Pancreas (tissue), 10 donors: ENCODE data around the gene EMD. TPM values are rescaled to one million over a fixed set of nuclear protein-coding genes. Genes with fewer than 3 reads are reported as not detected.
A peak's percentile ranks its signal among the peaks of the same experiment; 100 is the strongest.
"Not testable (repeated sequence)": the region's sequence is repeated elsewhere in the genome, so short reads cannot be mapped to it uniquely, and the experiment has no call there.

Experiments
- ATAC-seq, 4 donors: fragments of 200-7000 bp; cut with Tn5 transposase; one replicate each; pipeline versions ENCODE4 v1.8.0 to v1.9.1; 2020; ENCODE audit warnings: mild to moderate bottlenecking in 4 of 4, moderate library complexity in 4 of 4
- DNase-seq, 6 donors: peaks; one replicate each; pipeline ENCODE4 v3.0.0-alpha.2; 2020
- FAIRE-seq: peaks from 2 replicates; lab custom pipeline; 2012; peaks lifted over from hg19 to GRCh38; lab: Jason Lieb, UNC
- H3K27ac ChIP-seq, 4 donors: fragments of 200-600 bp; sonication (generic); 1 replicate in 3 of 4; 2 replicates in 1 of 4; pipeline versions ENCODE4 v1.5.0 to v1.8.0; 2020
- H3K27me3 ChIP-seq, 4 donors: fragments of 200-600 bp; one replicate each; pipeline ENCODE4 v1.8.0; 2021
- H3K36me3 ChIP-seq, 3 donors: fragments of 200-600 bp; sonication (generic) in 1 of 3; one replicate each; pipeline versions ENCODE4 v1.5.0 to v1.8.0; 2020 to 2021
- H3K4me1 ChIP-seq, 3 donors: fragments of 200-600 bp; one replicate each; pipeline ENCODE4 v1.8.0; 2021
- H3K4me3 ChIP-seq, 4 donors: fragments of 200-600 bp; sonication (generic) in 2 of 4; one replicate each; pipeline versions ENCODE4 v1.5.0 to v1.8.0; 2020 to 2021
- H3K9me3 ChIP-seq, 4 donors: fragments of 200-600 bp; one replicate each; pipeline ENCODE4 v1.8.0; 2021
- WGBS, 2 donors: extraction: QIAGEN DNeasy Blood & Tissue Kit; methylation state at CpG; one replicate each; pipeline ENCODE4 v1.1.7; 2013; 5-methylcytosine and 5-hydroxymethylcytosine counted together
- intact Hi-C, 3 donors: fragments of 100-400 bp; cut with DNase I; formaldehyde crosslinking; loops; one replicate each; pipeline versions ENCODE4 v1.11.1 to v1.14.2; 2022
- polyA plus RNA-seq, 2 donors: library from polyadenylated mRNA; stranded (reverse); fragments of 200-250 nt; gene quantifications; one replicate each; pipeline ENCODE4 v1.2.3, GENCODE V29; 2013
- total RNA-seq, 6 donors: library from RNA; stranded (reverse); fragmentation: NEBNext Ultra II Directional in 4 of 6; extraction: Animal tissue kit (Norgen Biotek cat#: 25700) in 4 of 6; gene quantifications; one replicate each; pipeline versions ENCODE4 v1.2.1 to v1.2.4, GENCODE V29; 2021 to 2023
- TF ChIP-seq, protein P1 (sequence below), 4 donors: fragments of 200-600 bp; sonication (generic) in 3 of 4; IDR thresholded peaks; one replicate each; pipeline versions ENCODE4 v1.5.0 to v1.8.0; 2021; ENCODE audit warnings: antibody characterized with exemption in 4 of 4
- donor health status: healthy with polysubstance abuse.
- donor health status: DM: no; HTN: no; CAD: no; lungs with moderate emphysema.
- donor health status: DM: no; HTN: no; CAD: no.
- donor health status: control.
- donor health status: control.
- donor health status: Bipolar disorder and iron deficiency.
- donor health status: DM: yes; HTN: yes; CAD: no.
- donor health status: DM: no; HTN: no; CAD: no.
- donor health status: DM: no; HTN: no; CAD: no.
- donor health status: DM: yes; HTN: yes; CAD: no.

EMD gene
- total RNA-seq (10 to 100 TPM; 23.1 to 42.9 (median 38.7) TPM), polyA plus RNA-seq (10 to 100 TPM; 56.0 to 86.7 TPM)

DNA sequence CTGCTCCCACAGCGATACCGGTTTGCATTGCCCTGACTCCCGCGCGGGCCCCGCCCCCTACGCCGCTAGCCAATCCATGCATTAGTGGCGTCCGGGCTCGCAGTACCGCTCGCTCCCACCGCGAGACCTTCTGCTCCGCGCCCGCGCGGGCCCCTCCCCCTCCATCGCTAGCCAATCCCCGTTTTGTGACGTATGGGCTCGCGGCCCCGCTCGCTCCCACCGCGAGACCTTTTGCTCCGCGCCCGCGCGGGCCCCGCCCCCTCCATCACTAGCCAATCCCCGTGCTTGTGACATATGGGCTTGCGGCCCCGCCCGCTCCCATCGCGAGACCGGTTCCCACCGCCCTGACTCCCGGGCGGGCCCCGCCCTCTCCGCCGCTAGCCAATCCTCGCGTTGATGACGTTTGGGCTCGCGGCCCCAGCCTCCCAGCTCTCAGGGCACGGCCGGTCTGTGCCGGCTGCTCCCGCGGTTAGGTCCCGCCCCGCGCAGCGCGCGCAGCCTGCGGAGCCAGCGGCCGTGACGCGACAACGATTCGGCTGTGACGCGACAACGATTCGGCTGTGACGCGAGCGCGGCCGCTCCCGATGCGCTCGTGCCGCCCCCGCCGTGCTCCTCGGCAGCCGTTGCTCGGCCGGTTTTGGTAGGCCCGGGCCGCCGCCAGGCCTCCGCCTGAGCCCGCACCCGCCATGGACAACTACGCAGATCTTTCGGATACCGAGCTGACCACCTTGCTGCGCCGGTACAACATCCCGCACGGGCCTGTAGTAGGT, at the start of gene EMD:
TSS of gene EMD (plus strand) at position 497 of the 770 bp plus-strand sequence. CDS start at position 687, 190 bp downstream.
- no peaks in the 10 kb centered on the region for H3K27me3 ChIP-seq
- peak within 1 kb of the TSS; percentile 91 to 96 (median 96) for H3K27ac ChIP-seq
- FAIRE-seq (peak; percentile 98), ATAC-seq (peak; percentile 79 to 89 (median 85)), DNase-seq (peak; percentile 93 to 98 (median 98))
- 1 to 38% methylated on average over 84 to 103 of the region's 103 CpGs for WGBS, 2 donors
- H3K4me1 ChIP-seq, result peaks cover 0 to 6% (median 0%) of the 10 kb centered on the region in 3 donors
- intact Hi-C loops, result no loop called here
- TF ChIP-seq, protein P1, sequence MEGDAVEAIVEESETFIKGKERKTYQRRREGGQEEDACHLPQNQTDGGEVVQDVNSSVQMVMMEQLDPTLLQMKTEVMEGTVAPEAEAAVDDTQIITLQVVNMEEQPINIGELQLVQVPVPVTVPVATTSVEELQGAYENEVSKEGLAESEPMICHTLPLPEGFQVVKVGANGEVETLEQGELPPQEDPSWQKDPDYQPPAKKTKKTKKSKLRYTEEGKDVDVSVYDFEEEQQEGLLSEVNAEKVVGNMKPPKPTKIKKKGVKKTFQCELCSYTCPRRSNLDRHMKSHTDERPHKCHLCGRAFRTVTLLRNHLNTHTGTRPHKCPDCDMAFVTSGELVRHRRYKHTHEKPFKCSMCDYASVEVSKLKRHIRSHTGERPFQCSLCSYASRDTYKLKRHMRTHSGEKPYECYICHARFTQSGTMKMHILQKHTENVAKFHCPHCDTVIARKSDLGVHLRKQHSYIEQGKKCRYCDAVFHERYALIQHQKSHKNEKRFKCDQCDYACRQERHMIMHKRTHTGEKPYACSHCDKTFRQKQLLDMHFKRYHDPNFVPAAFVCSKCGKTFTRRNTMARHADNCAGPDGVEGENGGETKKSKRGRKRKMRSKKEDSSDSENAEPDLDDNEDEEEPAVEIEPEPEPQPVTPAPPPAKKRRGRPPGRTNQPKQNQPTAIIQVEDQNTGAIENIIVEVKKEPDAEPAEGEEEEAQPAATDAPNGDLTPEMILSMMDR (IDR thresholded peaks at IDR 0.05), result no peak
- no peaks in the 10 kb centered on the region for H3K36me3 ChIP-seq
- peak within 1 kb of the TSS; percentile 50 to 67 (median 56) for H3K4me3 ChIP-seq
- no peaks in the 10 kb centered on the region for H3K9me3 ChIP-seq

DNA sequence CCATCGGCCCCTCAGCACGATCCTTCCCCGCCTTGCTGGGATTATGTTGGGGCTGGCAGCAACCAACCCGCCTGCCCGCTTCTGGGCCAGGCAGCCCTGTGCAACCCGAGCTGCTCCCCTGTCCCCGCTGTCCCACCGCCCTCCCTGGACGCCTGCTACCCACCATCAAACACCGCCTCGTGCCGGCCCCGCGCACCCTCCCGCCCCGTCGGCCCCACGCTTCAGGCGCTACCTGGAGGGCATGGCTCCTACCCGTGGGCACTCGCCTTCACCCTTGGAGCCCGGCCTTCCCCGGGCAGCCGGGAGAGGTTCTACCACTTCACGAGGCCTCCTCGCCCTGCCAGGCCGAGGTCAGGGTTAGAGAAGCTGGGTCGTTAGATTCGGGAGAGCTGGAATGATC, 46.5 kb upstream of the EMD start:
- Histone ChIP-seq H3K4me1 (no peaks in the 10 kb centered on the region), H3K27me3 (peaks cover 0 to 11% (median 0%) of the 10 kb centered on the region in 4 donors), H3K4me3 (no peak overlapping the region), H3K27ac (no peak overlapping the region), H3K36me3 (no peaks in the 10 kb centered on the region), H3K9me3 (no peaks in the 10 kb centered on the region)
- DNase-seq (peak in 1 of 6 donors; percentile 62), FAIRE-seq (no peak), ATAC-seq (no peak)
- intact Hi-C loops, result no loop called here
- TF ChIP-seq, protein P1 (IDR thresholded peaks at IDR 0.05), result no peak
- 85 to 86% methylated on average over 29 of the region's 29 CpGs for WGBS, 2 donors

DNA sequence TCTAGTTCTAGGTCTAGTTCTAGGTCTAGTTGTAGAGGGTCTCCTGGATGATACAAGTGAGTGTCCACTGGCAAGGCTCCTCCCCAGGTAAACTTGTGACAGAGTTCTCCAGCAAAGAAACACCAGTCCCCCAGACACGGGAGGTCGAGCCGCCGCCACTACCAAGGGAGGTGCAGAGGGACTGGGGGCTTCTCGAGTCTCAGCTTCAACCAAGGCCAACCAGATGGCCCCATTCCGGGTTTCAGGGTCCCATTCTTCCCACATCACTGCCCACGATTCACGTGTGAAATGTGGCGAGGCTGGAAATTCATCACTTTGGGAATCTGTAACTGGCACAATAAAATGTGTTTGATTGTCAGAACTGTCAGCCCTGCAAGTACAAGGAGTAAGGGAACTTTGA, 46.0 kb upstream of the EMD start:
- no peak for FAIRE-seq
- Histone ChIP-seq H3K9me3 (no peaks in the 10 kb centered on the region), H3K4me3 (no peak overlapping the region), H3K27ac (no peak overlapping the region), H3K4me1 (no peaks in the 10 kb centered on the region), H3K27me3 (peaks cover 0 to 11% (median 0%) of the 10 kb centered on the region in 4 donors), H3K36me3 (no peaks in the 10 kb centered on the region)
- 77 to 79% methylated on average over 9 of the region's 9 CpGs for WGBS, 2 donors
- no peak for ATAC-seq
- intact Hi-C loops, result no loop called here
- DNase-seq, result no peak
- TF ChIP-seq, protein P1 (IDR thresholded peaks at IDR 0.05), result no peak

DNA sequence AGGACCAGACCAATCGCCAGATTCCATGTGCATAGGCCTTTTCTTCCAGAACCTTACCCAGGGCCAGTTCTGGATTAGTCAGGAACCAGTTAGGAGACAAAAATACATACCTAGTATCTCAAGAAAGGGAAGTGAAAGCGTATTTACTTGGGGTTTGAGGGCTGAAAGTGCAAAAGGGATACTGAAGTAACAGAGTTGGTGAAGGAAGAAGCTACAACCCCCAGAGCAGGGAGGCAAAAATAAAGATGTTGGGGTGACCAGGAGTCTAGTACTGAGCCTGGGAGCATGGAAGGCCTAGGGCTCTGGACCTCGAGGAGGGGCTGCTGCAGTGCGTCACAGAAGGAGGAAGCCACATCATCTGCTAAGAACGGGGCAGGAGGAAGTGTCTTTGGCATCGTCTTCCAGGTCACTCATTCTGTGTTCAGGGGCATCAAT, 45.2 kb upstream of the EMD start:
- H3K9me3 ChIP-seq, result no peaks in the 10 kb centered on the region
- DNase-seq (no peak), FAIRE-seq (no peak), ATAC-seq (no peak)
- H3K27ac ChIP-seq, result no peak overlapping the region
- no peaks in the 10 kb centered on the region for H3K4me1 ChIP-seq
- no peaks in the 10 kb centered on the region for H3K36me3 ChIP-seq
- peaks cover 0 to 11% (median 0%) of the 10 kb centered on the region in 4 donors for H3K27me3 ChIP-seq
- TF ChIP-seq, protein P1 (IDR thresholded peaks at IDR 0.05), result no peak
- no peak overlapping the region for H3K4me3 ChIP-seq
- 67 to 76% methylated on average over 6 of the region's 6 CpGs for WGBS, 2 donors
- intact Hi-C loops, result no loop called here

DNA sequence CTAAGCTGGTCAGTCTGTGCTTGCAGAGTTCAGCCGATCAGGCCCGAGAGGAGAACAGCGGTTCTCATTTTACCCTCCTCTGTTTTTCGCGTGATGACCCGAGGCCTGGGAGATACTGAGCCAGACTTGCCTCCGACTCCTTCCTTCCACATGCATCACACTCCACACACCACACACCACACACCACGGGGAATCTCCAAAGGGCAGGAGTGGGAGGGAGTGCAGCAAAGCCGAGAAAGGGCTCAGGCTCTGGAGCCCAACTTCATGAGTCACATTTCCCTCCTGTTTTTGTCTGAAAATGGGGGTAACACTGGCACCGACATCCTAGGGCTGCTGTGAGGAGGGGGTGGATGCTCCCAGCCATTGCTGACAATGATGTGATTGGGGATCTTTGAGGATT, 44.6 kb upstream of the EMD start:
- Histone ChIP-seq H3K4me3 (no peak overlapping the region), H3K36me3 (no peaks in the 10 kb centered on the region), H3K9me3 (no peaks in the 10 kb centered on the region), H3K27me3 (peaks cover 0 to 11% (median 0%) of the 10 kb centered on the region in 4 donors), H3K27ac (no peak overlapping the region), H3K4me1 (no peaks in the 10 kb centered on the region)
- WGBS, 2 donors, result 69 to 73% methylated on average over 10 of the region's 10 CpGs
- no peak for FAIRE-seq
- intact Hi-C loops, result no loop called here
- DNase-seq, result no peak
- TF ChIP-seq, protein P1 (IDR thresholded peaks at IDR 0.05), result no peak
- no peak for ATAC-seq

DNA sequence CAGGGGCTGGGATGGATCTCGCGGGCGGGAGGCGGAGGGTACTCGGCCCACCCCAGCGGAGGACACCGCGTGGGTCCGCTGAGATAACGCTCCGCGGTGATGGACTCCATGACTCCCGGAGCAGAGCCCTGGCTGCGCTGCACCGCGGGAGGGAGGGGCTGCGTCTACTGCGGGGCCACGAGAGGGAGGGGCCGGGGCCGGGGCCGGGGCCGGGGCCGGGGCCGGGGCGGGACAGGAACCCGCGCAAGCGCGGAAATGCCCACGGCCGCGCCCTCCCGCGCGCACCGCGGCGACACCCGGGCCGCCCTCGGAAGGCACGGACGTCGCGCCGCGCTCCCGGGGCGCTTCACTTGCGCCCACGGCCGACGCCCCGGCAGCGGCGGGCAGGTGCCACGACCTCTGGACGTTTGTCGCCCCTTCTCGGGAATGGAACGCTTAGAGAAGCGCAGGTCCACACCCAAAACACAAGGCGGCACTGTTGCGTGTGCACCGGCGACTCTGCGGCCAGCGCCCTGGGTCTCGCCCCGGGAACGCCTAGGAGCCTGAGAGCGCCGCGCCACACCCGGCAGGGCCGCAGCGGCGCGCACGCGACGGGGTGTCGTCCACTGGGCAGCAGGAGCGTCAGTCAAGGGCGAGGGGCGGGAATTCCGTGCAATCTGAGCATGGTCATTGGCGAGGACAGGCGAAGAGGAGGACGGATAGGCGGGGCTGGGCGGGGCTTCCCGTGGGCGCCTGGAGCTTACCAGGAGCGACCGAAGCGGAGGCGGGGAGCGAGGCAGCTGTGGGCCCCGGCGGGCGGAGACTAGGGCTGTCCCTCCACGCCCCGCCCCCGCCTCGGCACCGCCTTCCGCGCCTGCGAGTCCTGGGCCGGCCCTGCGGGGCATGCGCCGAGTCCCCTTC, 37.4 kb upstream of the EMD start:
- FAIRE-seq (peak; percentile 91), DNase-seq (peak in 1 of 6 donors; percentile 55), ATAC-seq (peak; percentile 87 to 92 (median 88))
- H3K36me3 ChIP-seq, H3K9me3 ChIP-seq, H3K27me3 ChIP-seq, H3K4me1 ChIP-seq, intact Hi-C loops: not testable (repeated sequence)
- 0 to 40% methylated on average over 3 to 21 of the region's 115 CpGs for WGBS, 2 donors
- Histone ChIP-seq H3K4me3 (peak overlapping the region in 1 of 4 donors; percentile 30), H3K27ac (peak overlapping the region in 1 of 4 donors; percentile 63)
